ENCODE results near the gene AEBP2.

The AEBP2 gene

DNA sequence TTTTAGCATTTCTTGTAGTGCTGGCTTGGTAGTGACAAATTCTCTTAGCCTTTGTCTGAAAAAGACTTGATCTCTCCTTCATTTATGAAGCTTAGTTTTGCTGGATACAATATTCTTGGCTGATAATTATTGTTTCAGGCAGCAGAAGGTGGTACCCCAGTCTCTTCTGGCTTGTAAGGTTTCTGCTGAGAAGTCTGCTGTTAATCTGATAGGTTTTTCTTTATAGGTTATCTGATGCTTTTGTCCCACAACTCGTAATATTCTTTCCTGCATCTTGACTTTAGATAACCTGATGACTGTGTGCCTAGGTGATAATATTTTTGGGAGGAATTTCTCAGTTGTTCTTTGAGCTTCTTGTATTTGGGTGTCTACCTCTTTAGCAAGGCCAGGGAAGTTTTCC, 41.2 kb downstream of the AEBP2 start:
- H3K27me3 ChIP-seq (replicated peaks; ENCODE audit: insufficient read depth, low read length) = no peaks in the 10 kb centered on the region
- H4K20me1 ChIP-seq (ENCODE audit: insufficient read depth, low read length) = no peaks in the 10 kb centered on the region
- H3K79me2 ChIP-seq (ENCODE audit: low read length) = peaks cover 79% of the 10 kb centered on the region
- no peak overlapping the region for H3K4me3 ChIP-seq (ENCODE audit: low read length)
- DNase-seq = no peak
- H3K4me1 ChIP-seq (ENCODE audit: low read length) = no peaks in the 10 kb centered on the region
- no peaks in the 10 kb centered on the region for H3K36me3 ChIP-seq (replicated peaks; ENCODE audit: insufficient read depth, low read length)
- no peaks in the 10 kb centered on the region for H3K9me3 ChIP-seq (replicated peaks; ENCODE audit: insufficient read depth, low read length)
- TF ChIP-seq, protein P1, sequence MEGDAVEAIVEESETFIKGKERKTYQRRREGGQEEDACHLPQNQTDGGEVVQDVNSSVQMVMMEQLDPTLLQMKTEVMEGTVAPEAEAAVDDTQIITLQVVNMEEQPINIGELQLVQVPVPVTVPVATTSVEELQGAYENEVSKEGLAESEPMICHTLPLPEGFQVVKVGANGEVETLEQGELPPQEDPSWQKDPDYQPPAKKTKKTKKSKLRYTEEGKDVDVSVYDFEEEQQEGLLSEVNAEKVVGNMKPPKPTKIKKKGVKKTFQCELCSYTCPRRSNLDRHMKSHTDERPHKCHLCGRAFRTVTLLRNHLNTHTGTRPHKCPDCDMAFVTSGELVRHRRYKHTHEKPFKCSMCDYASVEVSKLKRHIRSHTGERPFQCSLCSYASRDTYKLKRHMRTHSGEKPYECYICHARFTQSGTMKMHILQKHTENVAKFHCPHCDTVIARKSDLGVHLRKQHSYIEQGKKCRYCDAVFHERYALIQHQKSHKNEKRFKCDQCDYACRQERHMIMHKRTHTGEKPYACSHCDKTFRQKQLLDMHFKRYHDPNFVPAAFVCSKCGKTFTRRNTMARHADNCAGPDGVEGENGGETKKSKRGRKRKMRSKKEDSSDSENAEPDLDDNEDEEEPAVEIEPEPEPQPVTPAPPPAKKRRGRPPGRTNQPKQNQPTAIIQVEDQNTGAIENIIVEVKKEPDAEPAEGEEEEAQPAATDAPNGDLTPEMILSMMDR (IDR thresholded peaks at IDR 0.05; ENCODE audit: low read length) = no peak
- TF ChIP-seq EZH2phosphoT487 (IDR thresholded peaks at IDR 0.05; ENCODE audit: low read length) (no peak), EZH2 (optimal IDR thresholded peaks at IDR 0.05; ENCODE audit: low read depth, low read length) (no peak)
- H3F3A ChIP-seq (ENCODE audit: insufficient read depth, low read length) = no peaks in the 10 kb centered on the region
- H3K27ac ChIP-seq (ENCODE audit: low read length) = no peak overlapping the region
- no peak overlapping the region for H3K4me2 ChIP-seq (ENCODE audit: low read depth, low read length)
- H2AFZ ChIP-seq (ENCODE audit: low read length) = no peak overlapping the region
- H3K9ac ChIP-seq (ENCODE audit: low read length) = no peak overlapping the region
- H3K9me2 ChIP-seq (replicated peaks; ENCODE audit: insufficient read depth, low read length) = no peaks in the 10 kb centered on the region

DNA sequence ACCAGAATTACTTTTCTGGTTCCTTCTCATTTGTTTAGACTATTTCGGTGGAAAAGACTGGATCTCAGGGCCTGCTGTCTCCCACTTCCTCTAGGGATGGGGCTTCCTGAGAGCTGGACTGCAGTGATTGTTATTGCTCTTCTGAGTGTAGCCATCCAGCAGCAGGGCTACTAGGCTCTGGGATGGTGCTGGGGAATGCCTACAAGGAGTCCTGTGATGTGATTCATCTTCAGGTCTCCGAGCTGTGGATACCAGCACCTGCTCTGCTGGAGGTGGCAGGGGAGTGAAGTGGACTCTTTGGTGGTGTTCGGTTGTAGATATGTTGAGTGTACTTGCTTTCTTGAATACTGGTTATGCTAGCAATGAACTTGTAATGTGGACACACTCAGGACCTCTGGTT, 42.7 kb downstream of the AEBP2 start:
- Histone ChIP-seq H3F3A (ENCODE audit: insufficient read depth, low read length) (no peaks in the 10 kb centered on the region), H4K20me1 (ENCODE audit: insufficient read depth, low read length) (no peaks in the 10 kb centered on the region)
- TF ChIP-seq, protein P1 (IDR thresholded peaks at IDR 0.05; ENCODE audit: low read length) = no peak
- TF ChIP-seq EZH2phosphoT487 (IDR thresholded peaks at IDR 0.05; ENCODE audit: low read length) (no peak), EZH2 (optimal IDR thresholded peaks at IDR 0.05; ENCODE audit: low read depth, low read length) (no peak)

DNA sequence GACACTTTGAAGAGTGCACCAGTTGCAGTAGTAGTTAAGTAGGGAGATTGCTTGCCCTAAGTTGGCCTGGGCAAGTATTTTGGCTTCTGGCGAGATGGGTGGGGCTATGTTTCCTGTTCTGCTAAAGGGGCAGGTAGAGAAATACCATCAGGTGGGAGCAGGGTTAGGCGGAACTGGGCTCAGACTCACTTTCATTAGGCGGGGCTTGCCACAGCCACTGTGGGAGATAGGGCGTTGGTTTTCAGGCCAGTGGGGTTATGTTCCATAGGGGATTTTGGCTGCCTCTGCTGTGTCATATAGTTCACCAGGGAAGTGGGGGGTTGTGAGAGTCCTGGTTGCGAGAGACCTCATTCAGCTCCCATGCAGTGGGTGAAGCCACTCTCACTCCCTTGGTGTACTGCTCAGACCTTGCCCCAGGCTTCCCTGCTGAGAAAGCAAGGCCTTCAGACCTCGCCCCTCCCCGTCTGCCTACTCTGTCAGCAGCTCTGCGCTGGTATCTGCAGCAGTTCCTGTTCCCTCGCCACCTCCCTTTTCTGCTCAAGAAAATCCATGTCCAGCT, 43.3 kb downstream of the AEBP2 start:
- no peaks in the 10 kb centered on the region for H3F3A ChIP-seq (ENCODE audit: insufficient read depth, low read length)
- no peak overlapping the region for H3K4me3 ChIP-seq (ENCODE audit: low read length)
- no peaks in the 10 kb centered on the region for H3K9me3 ChIP-seq (replicated peaks; ENCODE audit: insufficient read depth, low read length)
- H2AFZ ChIP-seq (ENCODE audit: low read length) = no peak overlapping the region
- H3K36me3 ChIP-seq (replicated peaks; ENCODE audit: insufficient read depth, low read length) = no peaks in the 10 kb centered on the region
- H3K4me2 ChIP-seq (ENCODE audit: low read depth, low read length) = no peak overlapping the region
- no peaks in the 10 kb centered on the region for H3K9me2 ChIP-seq (replicated peaks; ENCODE audit: insufficient read depth, low read length)
- no peaks in the 10 kb centered on the region for H3K27me3 ChIP-seq (replicated peaks; ENCODE audit: insufficient read depth, low read length)
- peaks cover 77% of the 10 kb centered on the region for H3K79me2 ChIP-seq (ENCODE audit: low read length)
- DNase-seq = no peak
- no peaks in the 10 kb centered on the region for H3K4me1 ChIP-seq (ENCODE audit: low read length)
- TF ChIP-seq EZH2 (optimal IDR thresholded peaks at IDR 0.05; ENCODE audit: low read depth, low read length) = no peak
- TF ChIP-seq, protein P1 (IDR thresholded peaks at IDR 0.05; ENCODE audit: low read length) = no peak
- no peak for TF ChIP-seq EZH2phosphoT487 (IDR thresholded peaks at IDR 0.05; ENCODE audit: low read length)
- H3K27ac ChIP-seq (ENCODE audit: low read length) = no peak overlapping the region
- no peaks in the 10 kb centered on the region for H4K20me1 ChIP-seq (ENCODE audit: insufficient read depth, low read length)
- no peak overlapping the region for H3K9ac ChIP-seq (ENCODE audit: low read length)

More for the DNA sequence above, 42.7 kb downstream of the AEBP2 start:
- no peak overlapping the region for H3K27ac ChIP-seq (ENCODE audit: low read length)
- no peak overlapping the region for H2AFZ ChIP-seq (ENCODE audit: low read length)
- no peaks in the 10 kb centered on the region for H3K9me2 ChIP-seq (replicated peaks; ENCODE audit: insufficient read depth, low read length)
- peaks cover 83% of the 10 kb centered on the region for H3K79me2 ChIP-seq (ENCODE audit: low read length)
- no peak overlapping the region for H3K9ac ChIP-seq (ENCODE audit: low read length)
- H3K4me3 ChIP-seq (ENCODE audit: low read length) = no peak overlapping the region
- H3K27me3 ChIP-seq (replicated peaks; ENCODE audit: insufficient read depth, low read length) = no peaks in the 10 kb centered on the region
- DNase-seq = no peak
- no peaks in the 10 kb centered on the region for H3K36me3 ChIP-seq (replicated peaks; ENCODE audit: insufficient read depth, low read length)
- no peaks in the 10 kb centered on the region for H3K4me1 ChIP-seq (ENCODE audit: low read length)
- no peaks in the 10 kb centered on the region for H3K9me3 ChIP-seq (replicated peaks; ENCODE audit: insufficient read depth, low read length)
- no peak overlapping the region for H3K4me2 ChIP-seq (ENCODE audit: low read depth, low read length)
